GM12873 (cell line): Measurements from ENCODE around the gene VPS13D.

Source experiments
- TF ChIP-seq, protein P1 (sequence below): IDR thresholded peaks from 2 replicates; pipeline ENCODE4 v1.5.1; 2012; ENCODE audit warnings: low read depth, mild to moderate bottlenecking, moderate library complexity, low read length, control low read depth; ENCODE audit not compliant: insufficient read depth; ENCODE audit errors: missing control alignments

The VPS13D gene

DNA sequence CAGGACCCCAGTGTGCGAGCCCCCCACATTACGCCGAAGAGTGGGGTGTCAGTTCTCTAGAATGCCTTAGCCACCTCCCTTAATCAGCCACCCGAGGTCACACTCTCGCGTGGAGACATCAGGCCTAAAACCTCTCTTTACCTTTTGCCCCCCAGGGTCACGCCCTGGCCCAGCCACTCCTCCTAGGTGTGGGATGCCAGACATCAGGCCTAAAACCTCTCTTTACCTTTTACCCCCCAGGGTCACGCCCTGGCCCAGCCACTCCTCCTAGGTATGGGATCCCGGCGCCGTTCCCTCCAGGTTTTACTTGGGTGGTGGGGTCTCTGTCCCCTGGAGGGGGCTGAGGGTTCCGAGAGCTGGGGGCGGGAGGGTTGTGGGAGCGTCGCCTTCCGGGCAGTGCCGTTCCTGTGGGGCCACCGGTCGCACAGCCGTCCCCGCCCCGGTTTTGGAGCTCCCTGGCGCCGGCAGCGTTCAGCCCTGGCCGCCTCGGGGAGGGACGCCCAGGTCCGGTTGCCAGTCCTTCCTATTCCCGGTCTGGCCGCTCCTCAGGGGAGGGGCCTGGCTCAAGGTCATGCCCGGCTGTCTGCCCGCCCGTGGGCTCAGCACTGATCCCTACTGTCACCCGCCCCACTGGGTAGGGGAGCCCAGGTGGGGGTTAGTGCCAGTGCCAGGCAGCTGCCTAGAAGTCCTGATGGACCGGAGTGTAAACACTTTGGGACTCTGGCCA, 882 bp downstream of the VPS13D start:
- TF ChIP-seq, protein P1, sequence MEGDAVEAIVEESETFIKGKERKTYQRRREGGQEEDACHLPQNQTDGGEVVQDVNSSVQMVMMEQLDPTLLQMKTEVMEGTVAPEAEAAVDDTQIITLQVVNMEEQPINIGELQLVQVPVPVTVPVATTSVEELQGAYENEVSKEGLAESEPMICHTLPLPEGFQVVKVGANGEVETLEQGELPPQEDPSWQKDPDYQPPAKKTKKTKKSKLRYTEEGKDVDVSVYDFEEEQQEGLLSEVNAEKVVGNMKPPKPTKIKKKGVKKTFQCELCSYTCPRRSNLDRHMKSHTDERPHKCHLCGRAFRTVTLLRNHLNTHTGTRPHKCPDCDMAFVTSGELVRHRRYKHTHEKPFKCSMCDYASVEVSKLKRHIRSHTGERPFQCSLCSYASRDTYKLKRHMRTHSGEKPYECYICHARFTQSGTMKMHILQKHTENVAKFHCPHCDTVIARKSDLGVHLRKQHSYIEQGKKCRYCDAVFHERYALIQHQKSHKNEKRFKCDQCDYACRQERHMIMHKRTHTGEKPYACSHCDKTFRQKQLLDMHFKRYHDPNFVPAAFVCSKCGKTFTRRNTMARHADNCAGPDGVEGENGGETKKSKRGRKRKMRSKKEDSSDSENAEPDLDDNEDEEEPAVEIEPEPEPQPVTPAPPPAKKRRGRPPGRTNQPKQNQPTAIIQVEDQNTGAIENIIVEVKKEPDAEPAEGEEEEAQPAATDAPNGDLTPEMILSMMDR, result no peak

DNA sequence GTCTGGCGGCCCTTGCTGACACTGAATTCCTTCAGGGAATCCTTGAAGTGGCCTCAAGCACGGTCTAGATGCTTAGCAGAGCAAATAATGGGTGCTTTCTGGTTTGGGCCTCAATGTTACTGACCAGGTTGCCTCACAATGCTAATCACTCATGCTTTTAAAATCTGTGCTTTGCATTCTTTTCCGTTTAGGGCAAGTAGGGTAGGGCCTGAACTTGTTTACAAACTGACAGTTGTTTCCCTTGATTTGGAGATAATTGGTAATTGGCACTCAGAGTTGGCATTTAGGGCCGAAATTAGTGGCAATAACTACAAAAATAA, 1.4 kb downstream of the VPS13D start:
- TF ChIP-seq, protein P1, result no peak

DNA sequence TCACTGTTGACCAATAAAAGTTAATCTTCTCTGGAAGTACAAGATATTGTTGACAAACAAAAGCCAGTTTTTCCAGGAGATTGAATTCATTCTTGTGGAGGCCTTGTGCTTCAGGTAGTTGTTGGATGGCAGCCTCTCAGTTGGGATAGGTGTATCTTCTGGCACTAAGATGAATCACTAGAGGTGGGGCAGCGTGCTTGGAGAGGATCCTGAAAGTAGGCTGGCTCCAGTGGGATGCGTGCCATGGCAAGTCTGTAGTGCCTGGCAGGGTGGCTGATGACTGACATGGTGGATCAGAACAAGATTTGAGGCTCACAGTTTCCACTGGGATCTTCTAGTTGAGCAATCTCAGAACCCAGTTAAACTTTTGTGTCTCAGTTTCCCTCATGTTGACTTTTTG, 2.4 kb downstream of the VPS13D start:
- TF ChIP-seq, protein P1, result no peak

DNA sequence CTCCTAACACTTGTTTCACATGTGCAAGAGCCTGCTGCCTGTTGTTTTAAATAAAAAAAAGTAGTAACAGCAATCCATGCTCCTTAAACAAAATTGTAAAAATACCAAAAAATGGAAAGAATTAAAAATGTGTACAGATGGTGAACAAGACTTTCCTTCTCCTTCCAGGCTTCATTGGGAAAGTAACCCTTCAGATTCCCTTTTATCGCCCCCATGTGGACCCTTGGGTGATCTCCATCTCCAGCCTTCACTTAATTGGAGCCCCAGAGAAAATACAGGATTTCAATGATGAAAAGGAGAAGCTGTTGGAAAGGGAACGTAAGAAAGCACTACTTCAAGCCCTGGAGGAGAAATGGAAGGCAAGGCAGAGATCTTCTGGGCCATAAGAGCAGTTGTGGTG, 14.2 kb downstream of the VPS13D start:
- TF ChIP-seq, protein P1, result peak; percentile 50

DNA sequence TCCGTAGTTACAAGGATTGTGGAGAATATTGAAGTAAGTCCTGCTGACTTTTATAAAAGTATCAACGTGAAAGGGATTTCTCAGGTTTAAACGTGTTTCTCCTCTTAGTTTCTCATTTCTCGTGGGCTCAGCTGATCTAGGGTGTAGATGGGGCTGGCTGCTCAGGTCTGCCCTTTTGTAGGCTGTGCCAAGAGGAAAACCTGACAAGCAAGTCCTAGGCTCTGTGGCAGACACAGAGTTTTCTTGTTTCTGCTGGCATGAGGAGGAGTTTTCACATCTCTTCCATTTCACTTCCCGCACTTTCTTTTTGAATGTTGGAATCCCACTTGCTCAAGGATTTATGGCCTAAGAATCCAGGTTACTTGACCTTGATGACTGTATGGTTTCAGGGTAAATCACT, 14.8 kb downstream of the VPS13D start:
- TF ChIP-seq, protein P1, result no peak

DNA sequence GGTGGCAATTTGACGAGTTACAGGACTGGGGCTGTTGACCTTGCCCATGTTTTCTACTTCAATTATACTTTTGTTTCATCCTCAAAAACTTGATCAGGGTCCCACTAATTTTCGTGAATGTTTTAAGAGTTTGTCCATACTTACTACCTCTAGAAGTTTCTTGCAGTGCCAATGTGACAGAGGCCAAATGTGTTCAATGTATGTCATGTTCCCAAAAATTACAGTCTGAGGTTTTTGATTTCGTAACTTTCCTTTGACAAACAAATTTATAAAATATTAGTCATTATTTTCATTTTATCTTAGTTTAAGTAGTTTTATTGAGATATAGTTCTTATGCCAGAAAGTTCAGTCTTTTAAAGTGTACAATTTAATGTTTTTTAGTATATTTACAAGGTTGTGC, 15.3 kb downstream of the VPS13D start:
- TF ChIP-seq, protein P1, result no peak

DNA sequence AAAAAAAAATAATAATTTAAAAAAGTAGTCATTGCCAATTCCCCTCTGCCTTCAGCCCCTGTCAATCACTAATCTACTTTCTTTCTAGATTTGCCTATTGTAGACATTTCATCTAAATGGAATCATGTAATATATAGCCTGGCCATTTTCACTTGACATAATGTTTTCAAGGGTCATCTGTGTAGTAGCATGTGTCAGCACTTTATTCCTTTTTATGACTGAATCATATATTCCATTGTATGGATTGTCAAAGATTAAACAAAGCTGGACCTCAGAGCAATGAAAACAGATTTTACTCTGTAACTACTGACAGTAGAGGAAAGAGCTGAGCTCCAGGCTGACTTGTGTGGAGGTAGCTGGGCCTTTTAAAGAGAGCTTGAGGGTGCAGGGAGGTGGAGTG, 15.9 kb downstream of the VPS13D start:
- TF ChIP-seq, protein P1, result no peak
